Activated CD8-positive, alpha-beta T cell treated with anti-CD3 and anti-CD28 coated beads for 36 hours (primary cell): Measurements from ENCODE around the gene SNRPD3. TPM values are rescaled to one million over a fixed set of nuclear protein-coding genes. Genes with fewer than 3 reads are reported as not detected.
"Not testable (repeated sequence)": the region's sequence is repeated elsewhere in the genome, so short reads cannot be mapped to it uniquely, and the experiment has no call there.

Experiments
- ATAC-seq: fragments of 200-7000 bp; cut with Tn5 transposase; one replicate; pipeline ENCODE4 v1.10.0; 2021; ENCODE audit warnings: mild to moderate bottlenecking, moderate library complexity
- CTCF ChIA-PET: fragments of 350-600 bp; sonication (Branson Sonifier 250); formaldehyde crosslinking; loops from one replicate; lab custom pipeline; 2021; ENCODE audit warnings: antibody characterized with exemption; lab: Charles Lee
- POLR2A ChIA-PET: fragments of 350-600 bp; sonication (Branson Sonifier 250); formaldehyde crosslinking; loops from one replicate; lab custom pipeline; 2021; ENCODE audit warnings: antibody characterized with exemption; lab: Charles Lee
- DNase-seq: peaks from one replicate; pipeline ENCODE4 v3.0.0-alpha.2; 2020
- H3K27ac Mint-ChIP-seq: one replicate; pipeline ENCODE4 v1.8.0; 2021; ENCODE audit warnings: mild to moderate bottlenecking, mixed read lengths
- H3K27me3 Mint-ChIP-seq: one replicate; pipeline ENCODE4 v1.8.0; 2021; ENCODE audit warnings: mixed read lengths
- H3K36me3 Mint-ChIP-seq: one replicate; pipeline ENCODE4 v1.8.0; 2021; ENCODE audit warnings: low read depth, mixed read lengths
- H3K4me1 Mint-ChIP-seq: one replicate; pipeline ENCODE4 v1.8.0; 2021; ENCODE audit warnings: low read depth, mixed read lengths
- H3K4me3 Mint-ChIP-seq: one replicate; pipeline ENCODE4 v1.8.0; 2021; ENCODE audit warnings: mild to moderate bottlenecking, moderate library complexity, mixed read lengths
- H3K9me3 Mint-ChIP-seq: one replicate; pipeline ENCODE4 v1.8.0; 2021; ENCODE audit warnings: mixed read lengths
- intact Hi-C: fragments of 100-400 bp; cut with micrococcal nuclease; formaldehyde crosslinking; loops from one replicate; pipeline ENCODE4 v1.10.0; 2022
- total RNA-seq, 2 experiments: library from RNA; stranded (reverse); gene quantifications; one replicate each; pipeline ENCODE4 v1.2.3, GENCODE V29; 2021
- TF ChIP-seq, protein P1 (sequence below): fragments of 200-600 bp; IDR thresholded peaks from one replicate; pipeline ENCODE4 v1.8.0; 2022; ENCODE audit warnings: antibody characterized with exemption, mild to moderate bottlenecking

SNRPD3 gene
- total RNA-seq, 2 experiments from 2014 or later, result 153 to 165 TPM

DNA sequence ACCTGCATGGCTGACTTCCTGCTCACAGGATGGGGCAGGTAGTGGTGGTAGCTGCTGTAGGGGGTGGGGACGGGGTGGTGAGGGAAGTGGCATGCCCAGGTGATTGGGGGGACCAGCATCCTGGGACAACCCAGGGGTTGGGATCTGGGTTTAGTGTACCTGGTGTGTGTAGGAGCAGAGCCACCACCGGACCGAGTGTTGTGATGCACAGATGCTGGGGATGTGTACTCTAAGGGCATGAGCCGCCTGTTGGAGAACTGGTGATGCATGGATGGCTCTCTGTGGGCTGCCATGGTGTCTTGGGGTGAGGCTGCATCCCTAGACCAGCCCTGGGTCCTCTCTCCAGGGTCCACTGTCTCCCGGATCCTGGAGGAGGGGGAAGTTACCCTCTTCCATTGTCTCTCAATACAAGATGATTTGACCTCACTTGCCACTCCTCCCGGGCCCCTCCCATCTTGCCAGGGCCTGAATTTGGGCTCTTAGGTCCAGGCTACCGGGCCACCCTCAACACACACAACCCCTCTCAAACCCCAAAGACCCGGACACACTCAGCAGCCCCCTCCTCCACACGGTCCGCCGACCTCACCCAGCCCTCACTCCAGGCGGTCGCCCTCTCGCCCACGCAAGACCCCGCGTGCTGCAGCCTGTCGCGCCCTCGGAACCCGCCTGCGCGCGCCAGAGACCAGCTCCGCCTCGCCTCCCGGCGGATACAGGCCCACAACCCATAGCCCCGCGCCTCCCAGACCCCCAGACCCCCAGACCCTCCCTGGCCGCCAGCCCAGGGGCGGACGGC is 36.5 kb downstream of the SNRPD3 start:
- intact Hi-C loops, result no loop called here
- no peaks in the 10 kb centered on the region for H3K9me3 Mint-ChIP-seq
- TF ChIP-seq, protein P1, sequence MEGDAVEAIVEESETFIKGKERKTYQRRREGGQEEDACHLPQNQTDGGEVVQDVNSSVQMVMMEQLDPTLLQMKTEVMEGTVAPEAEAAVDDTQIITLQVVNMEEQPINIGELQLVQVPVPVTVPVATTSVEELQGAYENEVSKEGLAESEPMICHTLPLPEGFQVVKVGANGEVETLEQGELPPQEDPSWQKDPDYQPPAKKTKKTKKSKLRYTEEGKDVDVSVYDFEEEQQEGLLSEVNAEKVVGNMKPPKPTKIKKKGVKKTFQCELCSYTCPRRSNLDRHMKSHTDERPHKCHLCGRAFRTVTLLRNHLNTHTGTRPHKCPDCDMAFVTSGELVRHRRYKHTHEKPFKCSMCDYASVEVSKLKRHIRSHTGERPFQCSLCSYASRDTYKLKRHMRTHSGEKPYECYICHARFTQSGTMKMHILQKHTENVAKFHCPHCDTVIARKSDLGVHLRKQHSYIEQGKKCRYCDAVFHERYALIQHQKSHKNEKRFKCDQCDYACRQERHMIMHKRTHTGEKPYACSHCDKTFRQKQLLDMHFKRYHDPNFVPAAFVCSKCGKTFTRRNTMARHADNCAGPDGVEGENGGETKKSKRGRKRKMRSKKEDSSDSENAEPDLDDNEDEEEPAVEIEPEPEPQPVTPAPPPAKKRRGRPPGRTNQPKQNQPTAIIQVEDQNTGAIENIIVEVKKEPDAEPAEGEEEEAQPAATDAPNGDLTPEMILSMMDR, result no peak
- ChIA-PET POLR2A (no interaction called here), CTCF (no interaction called here)
- peak overlapping the region; percentile 71 for H3K4me3 Mint-ChIP-seq
- peaks cover 5% of the 10 kb centered on the region for H3K4me1 Mint-ChIP-seq
- no peak overlapping the region for H3K27ac Mint-ChIP-seq
- peak; percentile 23 for ATAC-seq
- peak; percentile 24 for DNase-seq
- H3K36me3 Mint-ChIP-seq, result no peaks in the 10 kb centered on the region
- peaks cover 5% of the 10 kb centered on the region for H3K27me3 Mint-ChIP-seq

GRCh38 chr22:24592851-24593558 is 37.2 kb downstream of the SNRPD3 start, which contains the start of gene LRRC75B:
TSS of gene LRRC75B (minus strand) at chr22:24593073. CDS start at chr22:24593039, 34 bp downstream.
- Mint-ChIP-seq H3K9me3 (no peaks in the 10 kb centered on the region), H3K27me3 (peaks cover 5% of the 10 kb centered on the region), H3K4me1 (peaks cover 5% of the 10 kb centered on the region), H3K36me3 (no peaks in the 10 kb centered on the region), H3K27ac (no peak within 1 kb of the TSS), H3K4me3 (peak within 1 kb of the TSS; percentile 71)
- intact Hi-C loops, result no loop called here
- ChIA-PET POLR2A (no interaction called here), CTCF (no interaction called here)
- DNase-seq (peak; percentile 53), ATAC-seq (peak; percentile 83)
- TF ChIP-seq, protein P1, result no peak

GRCh38 chr22:24593559-24593835 is 37.7 kb downstream of the SNRPD3 start:
- intact Hi-C loops, DNase-seq, H3K36me3 Mint-ChIP-seq, CTCF ChIA-PET, ATAC-seq, H3K27me3 Mint-ChIP-seq, H3K9me3 Mint-ChIP-seq, POLR2A ChIA-PET, H3K4me1 Mint-ChIP-seq, H3K27ac Mint-ChIP-seq: not testable (repeated sequence)
- peak overlapping the region; percentile 49 for H3K4me3 Mint-ChIP-seq

- intact Hi-C loops, result no loop called here
- ChIA-PET CTCF (no interaction called here), POLR2A (interaction anchor here (0.7 kb wide), 1 partner anchor 581 kb away, joined by 3 read pairs; no protein-coding TSS in a partner anchor)
- no peaks in the 10 kb centered on the region for H3K36me3 Mint-ChIP-seq
- TF ChIP-seq, protein P1, result no peak
- H3K4me1 Mint-ChIP-seq, result peaks cover 5% of the 10 kb centered on the region
- H3K4me3 Mint-ChIP-seq, result no peak overlapping the region
- no peaks in the 10 kb centered on the region for H3K9me3 Mint-ChIP-seq
- ATAC-seq, result no peak
- no peak for DNase-seq
- no peak overlapping the region for H3K27ac Mint-ChIP-seq
- H3K27me3 Mint-ChIP-seq, result peaks cover 5% of the 10 kb centered on the region
Observed at GRCh38 chr22:24593836-24594568, 38.2 kb downstream of the SNRPD3 start.

GRCh38 chr22:24594569-24595120 is 38.8 kb downstream of the SNRPD3 start:
- ChIA-PET CTCF (no interaction called here), POLR2A (interaction anchor here (0.7 kb wide), 1 partner anchor 582 kb away, joined by 3 read pairs; no protein-coding TSS in a partner anchor)
- Mint-ChIP-seq H3K27me3 (peaks cover 5% of the 10 kb centered on the region), H3K4me3 (no peak overlapping the region), H3K4me1 (peaks cover 5% of the 10 kb centered on the region), H3K27ac (no peak overlapping the region), H3K9me3 (no peaks in the 10 kb centered on the region), H3K36me3 (no peaks in the 10 kb centered on the region)
- intact Hi-C loops, result no loop called here
- no peak for ATAC-seq
- no peak for DNase-seq
- TF ChIP-seq, protein P1, result no peak
